Lower leg skin (tissue), 3 donors: Measurements from ENCODE around the gene TMEM132D.

Experiments
- CTCF ChIP-seq, 3 donors: fragments of 450-650 bp; IDR thresholded peaks; one replicate each; pipeline ENCODE4 v1.5.1; 2016; ENCODE audit warnings: antibody characterized with exemption in 3 of 3, mild to moderate bottlenecking in 3 of 3, moderate library complexity in 2 of 3
- POLR2A ChIP-seq, 2 donors: fragments of 450-650 bp; IDR thresholded peaks; one replicate each; pipeline ENCODE4 v1.6.1; 2016 to 2017; ENCODE audit warnings: antibody characterized with exemption in 2 of 2, mild to moderate bottlenecking in 1 of 2, moderate library complexity in 1 of 2

GRCh38 chr12:129138776-129139175, 765.0 kb downstream of the TMEM132D start:
- TF ChIP-seq CTCF (IDR thresholded peaks at IDR 0.05) (no peak), POLR2A (IDR thresholded peaks at IDR 0.05) (no peak)
